HG03097 (cell line): ENCODE data around the gene S100A1.

Source experiments
- ATAC-seq: cut with Tn5 transposase; IDR thresholded peaks from one replicate; pipeline ENCODE4 v1.9.1; 2021; ENCODE audit not compliant: unreplicated experiment, low FRiP score

S100A1 gene

GRCh38 chr1:153610334-153610733, 17.9 kb upstream of the S100A1 start:
- no peak for ATAC-seq

- ATAC-seq = no peak
Observed at GRCh38 chr1:153610811-153611301, 17.4 kb upstream of the S100A1 start.

GRCh38 chr1:153611356-153611755, 16.9 kb upstream of the S100A1 start:
- ATAC-seq = no peak

- no peak for ATAC-seq
Observed at GRCh38 chr1:153612111-153612754, 16.0 kb upstream of the S100A1 start.

GRCh38 chr1:153612755-153613331, 15.4 kb upstream of the S100A1 start, which contains the start of gene S100A16:
S100A16 (minus strand) TSS chr1:153613137; CDS start chr1:153608151, 4,986 bp downstream.
- no peak for ATAC-seq

- no peak for ATAC-seq
Observed at GRCh38 chr1:153613406-153613805, 14.8 kb upstream of the S100A1 start.

GRCh38 chr1:153614189-153614900, 13.9 kb upstream of the S100A1 start:
- ATAC-seq = no peak

- ATAC-seq = no peak
Observed at GRCh38 chr1:153614906-153615305, 13.3 kb upstream of the S100A1 start.

- ATAC-seq = no peak
Observed at GRCh38 chr1:153615406-153615805, 12.8 kb upstream of the S100A1 start.

GRCh38 chr1:153616144-153616916, 11.9 kb upstream of the S100A1 start, which contains the start of gene S100A14:
S100A14 (minus strand) TSS chr1:153616325; CDS start chr1:153615858, 467 bp downstream.
- ATAC-seq = no peak

GRCh38 chr1:153616917-153617311, 11.3 kb upstream of the S100A1 start:
- ATAC-seq = no peak

GRCh38 chr1:153617663-153618062, 10.6 kb upstream of the S100A1 start:
- ATAC-seq = peak; percentile 69

GRCh38 chr1:153619171-153619570, 9.1 kb upstream of the S100A1 start:
- no peak for ATAC-seq

- ATAC-seq = no peak
Observed at GRCh38 chr1:153623101-153623500, 5.1 kb upstream of the S100A1 start.

- ATAC-seq = no peak
Observed at GRCh38 chr1:153624965-153625611, 3.1 kb upstream of the S100A1 start.

GRCh38 chr1:153626477-153626903, 1.7 kb upstream of the S100A1 start:
- no peak for ATAC-seq

GRCh38 chr1:153626904-153627714, 1.1 kb upstream of the S100A1 start, which contains the start of gene S100A13:
S100A13 (minus strand) TSS chr1:153627505; CDS start chr1:153626472, 1,033 bp downstream.
- no peak for ATAC-seq

- ATAC-seq = no peak
Observed at GRCh38 chr1:153628638-153629342, 556 bp downstream of the S100A1 start.

- no peak for ATAC-seq
Observed at GRCh38 chr1:153629343-153629665, 1.1 kb downstream of the S100A1 start.
